MV-4-11 (cell line): Measurements from ENCODE around the gene DYRK3.

Experiments
- DNase-seq: peaks from one replicate; lab custom pipeline; 2025; lab: John Stamatoyannopoulos, UW

The DYRK3 gene

DNA sequence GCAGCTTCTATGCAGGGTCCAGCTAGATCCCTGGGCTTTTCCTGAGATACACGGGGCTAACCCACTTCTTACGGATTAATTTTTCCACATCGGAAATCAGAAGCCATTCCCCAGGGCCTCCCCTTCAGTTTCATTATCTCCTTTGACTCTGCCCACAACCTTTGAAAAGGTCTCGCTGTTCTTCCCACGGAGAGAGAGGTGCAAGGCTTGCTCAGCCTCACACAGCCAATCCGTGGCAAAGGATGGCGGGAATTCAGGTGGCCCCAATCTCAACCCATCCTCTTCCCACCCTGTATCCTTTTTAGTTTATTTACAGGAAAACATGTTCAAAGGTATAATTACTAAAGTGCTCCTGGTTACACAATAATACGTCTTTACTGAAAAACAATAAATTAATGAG is 48.7 kb downstream of the DYRK3 start:
- DNase-seq, result no peak

DNA sequence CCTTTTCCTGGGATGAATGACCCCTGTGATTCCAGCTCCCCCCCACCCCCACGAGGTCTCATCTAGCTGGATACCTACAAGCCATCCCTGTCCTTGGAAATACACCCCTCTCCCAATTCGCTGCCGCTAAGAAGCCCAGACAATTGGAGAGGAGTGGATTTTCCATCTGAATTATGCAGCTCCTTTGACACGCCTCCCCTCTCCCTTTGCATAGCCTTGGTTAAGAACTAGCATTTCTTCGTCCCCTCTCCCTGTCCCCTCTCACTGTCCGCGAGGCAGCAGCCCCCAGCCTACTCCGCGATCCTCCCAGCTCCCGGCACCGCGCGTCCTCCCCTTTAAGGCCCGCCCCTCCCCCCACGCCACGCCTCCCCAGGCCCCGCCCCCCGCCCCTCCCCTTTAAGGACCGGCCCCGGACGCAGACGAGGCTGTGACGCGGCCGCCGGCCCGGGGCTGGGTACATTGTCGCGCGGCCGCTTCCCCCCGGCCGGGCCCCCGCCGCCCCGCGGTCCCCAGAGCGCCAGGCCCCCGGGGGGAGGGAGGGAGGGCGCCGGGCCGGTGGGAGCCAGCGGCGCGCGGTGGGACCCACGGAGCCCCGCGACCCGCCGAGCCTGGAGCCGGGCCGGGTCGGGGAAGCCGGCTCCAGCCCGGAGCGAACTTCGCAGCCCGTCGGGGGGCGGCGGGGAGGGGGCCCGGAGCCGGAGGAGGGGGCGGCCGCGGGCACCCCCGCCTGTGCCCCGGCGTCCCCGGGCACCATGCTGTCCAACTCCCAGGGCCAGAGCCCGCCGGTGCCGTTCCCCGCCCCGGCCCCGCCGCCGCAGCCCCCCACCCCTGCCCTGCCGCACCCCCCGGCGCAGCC is 49.4 kb downstream of the DYRK3 start, which contains the start of gene MAPKAPK2:
TSS of gene MAPKAPK2 (plus strand) at position 428 of the 856 bp plus-strand sequence. CDS start at position 753, 325 bp downstream.
- DNase-seq, result peak; percentile 46

DNA sequence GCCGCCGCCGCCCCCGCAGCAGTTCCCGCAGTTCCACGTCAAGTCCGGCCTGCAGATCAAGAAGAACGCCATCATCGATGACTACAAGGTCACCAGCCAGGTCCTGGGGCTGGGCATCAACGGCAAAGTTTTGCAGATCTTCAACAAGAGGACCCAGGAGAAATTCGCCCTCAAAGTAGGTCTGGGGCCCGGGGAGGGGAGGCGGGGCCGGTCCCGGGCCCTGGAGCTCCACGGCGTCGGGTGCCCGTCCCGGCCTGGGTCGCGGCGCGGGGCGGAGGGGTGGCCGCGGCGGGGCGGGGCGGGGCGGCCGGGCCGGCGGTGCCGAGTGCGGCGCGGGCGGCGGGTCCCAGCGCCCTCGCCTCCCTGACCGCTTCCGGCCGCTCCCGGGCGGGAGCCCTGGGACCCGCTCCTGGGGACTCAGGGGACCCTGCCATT is 50.0 kb downstream of the DYRK3 start:
- no peak for DNase-seq

DNA sequence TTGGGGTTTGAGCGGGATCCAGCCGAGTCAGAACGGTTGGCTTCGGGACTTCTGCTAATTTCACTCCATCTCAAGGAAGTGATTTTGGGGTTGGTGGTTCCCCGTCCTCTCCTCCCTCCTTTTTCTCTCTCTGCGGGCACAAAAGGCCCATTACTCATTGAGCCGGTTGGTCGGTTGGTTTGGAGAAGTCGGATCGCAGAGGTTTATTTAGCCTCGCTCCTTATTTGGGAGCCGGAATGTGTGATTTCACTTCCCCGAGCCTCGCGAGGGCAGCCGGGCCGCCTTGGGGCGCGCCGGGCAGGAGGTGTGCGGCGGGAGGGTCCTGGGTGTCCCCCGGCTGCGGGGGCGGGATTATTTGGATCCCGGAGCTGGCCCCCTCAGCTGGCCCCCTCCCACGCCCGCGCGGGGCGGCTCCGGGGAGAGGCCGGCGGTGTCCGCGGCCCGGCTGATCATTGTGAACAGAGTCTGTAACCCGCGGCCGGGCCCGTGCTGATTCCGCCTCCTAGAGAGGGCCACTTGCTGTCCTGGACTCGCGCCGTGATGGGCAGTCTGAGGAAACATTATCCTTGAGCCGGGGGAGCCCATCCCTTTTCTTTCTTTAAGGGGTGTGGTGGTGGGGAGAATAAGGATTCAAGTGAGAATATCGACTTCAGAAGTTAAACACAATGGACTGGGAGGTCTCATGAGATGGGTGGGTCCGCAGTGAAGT is 50.6 kb downstream of the DYRK3 start:
- peak; percentile 95 for DNase-seq

DNA sequence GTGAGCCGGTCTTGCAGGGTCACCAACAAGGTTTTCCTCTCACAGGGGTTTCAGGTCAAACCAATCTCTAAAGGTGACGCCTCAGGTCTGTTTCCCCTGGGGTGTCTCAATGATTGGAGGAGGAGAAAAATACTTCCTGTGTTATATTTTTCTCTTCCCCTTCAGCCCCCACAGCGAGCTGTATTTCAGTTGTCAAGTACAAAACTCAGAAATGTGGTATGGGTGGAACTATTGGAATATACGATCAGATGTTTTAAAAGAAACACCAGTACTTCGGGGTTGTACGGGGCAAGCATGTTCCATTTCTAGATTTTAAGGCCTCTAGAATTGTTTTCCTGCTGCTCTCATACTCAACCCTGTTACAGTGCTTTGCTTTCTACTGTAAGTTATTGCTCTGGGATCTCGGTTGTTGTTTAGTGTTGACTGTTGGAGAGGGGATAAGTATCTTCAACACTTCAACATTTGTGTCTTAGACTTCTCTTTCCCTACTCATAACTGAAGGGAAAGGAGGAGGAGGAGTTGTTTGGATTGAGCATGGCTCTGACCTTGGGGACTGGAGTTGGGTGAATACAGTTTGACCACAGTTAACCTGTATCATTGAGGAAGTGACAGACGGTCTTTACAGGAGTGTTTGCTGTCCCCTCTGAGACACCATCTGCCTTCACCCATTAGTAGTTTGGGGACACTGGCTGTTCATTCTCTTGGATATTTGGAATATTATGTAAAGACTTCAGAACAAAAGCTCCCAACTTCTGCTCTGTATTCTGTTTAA is 51.3 kb downstream of the DYRK3 start:
- DNase-seq, result no peak

DNA sequence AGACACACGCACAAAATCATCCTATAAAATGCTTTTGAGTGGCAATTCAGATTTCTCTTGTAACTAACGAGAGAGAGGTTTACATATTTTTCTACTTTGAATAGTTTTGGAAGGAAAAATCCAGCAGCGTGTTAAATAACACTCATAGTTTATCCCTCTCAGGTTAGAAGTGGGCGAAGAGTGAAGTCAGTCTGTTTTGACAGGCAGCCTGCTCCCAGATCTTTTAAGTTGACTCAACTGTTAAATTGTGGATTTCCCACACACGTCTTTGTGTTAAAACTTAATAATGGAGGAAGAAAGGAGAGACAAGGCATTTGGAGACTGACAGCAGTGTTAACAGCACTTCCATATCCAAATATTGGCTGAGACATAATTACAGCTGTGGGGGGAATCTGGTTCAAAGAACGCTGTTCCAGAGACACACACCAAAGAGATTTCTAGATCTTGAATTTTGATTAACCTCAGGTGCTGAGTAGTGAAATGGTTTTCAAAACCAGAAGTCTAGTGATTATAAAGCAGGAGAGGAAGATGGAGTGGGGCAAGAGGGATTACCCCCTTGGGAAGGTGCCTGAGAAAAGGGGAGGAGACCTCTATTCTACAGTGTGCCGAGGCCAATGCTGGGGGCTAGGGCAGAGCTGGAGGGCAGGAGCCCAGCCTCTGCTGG is 52.0 kb downstream of the DYRK3 start:
- no peak for DNase-seq

DNA sequence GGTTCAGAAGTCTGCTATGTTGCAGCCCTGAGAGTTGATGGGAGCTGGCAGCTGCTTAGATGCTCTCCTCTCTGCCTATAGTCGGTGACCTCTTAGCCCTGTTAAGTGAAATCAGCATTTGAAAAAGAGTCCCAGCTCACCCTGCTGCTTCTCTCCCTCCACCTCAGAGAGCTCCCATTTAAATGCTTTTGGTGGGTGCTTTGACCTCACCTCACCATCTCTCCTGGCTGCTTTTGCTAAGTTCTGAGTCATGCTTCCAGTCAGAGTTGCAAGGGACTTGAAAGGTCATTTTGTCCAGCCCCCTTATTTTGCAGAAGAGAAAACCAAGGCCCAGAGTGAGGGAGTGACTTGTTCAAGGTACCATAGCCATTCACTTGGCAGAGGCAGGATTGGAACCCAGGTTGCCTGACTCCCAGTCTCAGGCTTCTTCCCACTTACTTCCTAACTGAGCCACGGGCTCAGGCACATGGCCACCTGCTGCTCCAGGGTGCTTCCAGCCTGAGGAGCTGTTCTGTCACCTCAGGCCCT is 52.6 kb downstream of the DYRK3 start:
- peak; percentile 20 for DNase-seq

DNA sequence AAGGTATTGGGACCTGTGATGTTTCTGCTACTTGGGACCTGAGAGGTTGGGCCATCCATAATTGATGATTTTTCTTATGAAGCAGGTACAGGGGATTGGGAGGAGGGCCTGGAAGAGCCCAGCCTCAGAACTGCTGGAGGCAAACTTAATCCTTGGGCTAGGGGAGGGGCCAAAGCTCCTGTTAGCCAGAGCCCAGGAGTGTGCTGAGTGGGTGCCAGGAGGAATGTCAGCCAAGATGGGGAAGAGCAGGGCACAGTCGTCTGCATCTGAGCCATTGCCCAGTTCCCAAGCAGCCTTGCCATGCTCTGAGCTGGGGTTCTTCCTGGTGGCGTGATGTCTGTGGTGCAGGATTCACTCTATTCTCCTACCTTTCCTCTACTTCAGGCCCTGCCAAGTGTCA is 55.2 kb downstream of the DYRK3 start:
- no peak for DNase-seq

DNA sequence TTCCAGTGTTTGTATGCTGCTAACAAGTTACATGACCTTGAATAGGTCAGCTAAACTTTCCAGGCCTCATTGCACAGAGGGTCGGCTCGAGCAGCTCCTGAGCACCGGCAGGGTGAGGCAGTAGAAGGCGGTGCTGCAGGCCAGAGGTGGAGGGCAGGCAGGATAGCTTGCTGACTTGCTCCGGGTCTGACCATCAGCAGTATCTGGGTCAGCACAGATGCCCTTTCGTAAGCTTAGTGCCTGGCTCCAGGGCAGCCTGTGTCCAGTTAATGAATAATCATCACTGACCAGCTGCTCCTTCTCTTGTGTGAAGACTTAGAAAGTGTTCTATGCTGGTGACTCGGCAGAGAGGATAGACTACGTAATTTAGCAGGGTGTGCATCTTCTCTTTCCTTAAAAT is 56.3 kb downstream of the DYRK3 start:
- no peak for DNase-seq

DNA sequence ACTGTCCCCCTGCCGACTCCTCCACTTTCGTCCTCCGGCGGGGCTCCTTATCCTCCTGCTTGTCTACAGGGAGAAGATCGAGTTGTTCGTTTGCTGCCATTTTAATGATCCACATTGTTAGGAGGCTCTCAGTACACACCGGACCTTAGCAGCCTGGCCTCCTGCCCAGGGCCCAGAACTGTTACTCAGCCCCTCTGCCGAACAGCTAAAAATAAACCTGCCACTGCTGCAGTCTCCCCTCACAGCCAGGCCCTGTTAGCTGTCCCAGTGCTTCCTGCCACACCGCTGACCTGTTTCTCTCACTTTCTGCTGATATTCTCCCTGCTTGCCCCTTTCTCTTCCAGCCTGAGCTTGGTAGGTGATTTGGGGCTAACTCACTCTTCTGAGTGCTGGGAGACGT is 57.7 kb downstream of the DYRK3 start:
- no peak for DNase-seq

DNA sequence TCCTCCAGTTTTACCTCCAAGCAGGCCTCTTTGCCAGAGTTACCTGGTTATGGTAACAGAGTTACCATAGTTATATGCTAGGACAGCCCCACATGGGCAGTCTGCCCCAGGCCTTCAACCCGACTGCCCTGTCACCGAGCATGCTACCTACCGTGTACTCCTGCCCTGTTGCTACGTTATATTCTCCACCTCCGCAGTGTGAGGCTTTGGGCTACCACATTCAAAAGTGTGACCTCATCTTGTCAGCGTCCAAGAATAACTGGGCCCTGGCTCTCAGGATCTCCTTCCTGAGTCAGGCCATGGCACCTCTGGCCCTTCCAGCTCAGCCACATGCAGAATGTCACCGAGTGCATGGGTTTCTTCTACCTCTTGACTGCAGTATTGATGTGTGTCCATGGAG is 58.3 kb downstream of the DYRK3 start:
- no peak for DNase-seq

DNA sequence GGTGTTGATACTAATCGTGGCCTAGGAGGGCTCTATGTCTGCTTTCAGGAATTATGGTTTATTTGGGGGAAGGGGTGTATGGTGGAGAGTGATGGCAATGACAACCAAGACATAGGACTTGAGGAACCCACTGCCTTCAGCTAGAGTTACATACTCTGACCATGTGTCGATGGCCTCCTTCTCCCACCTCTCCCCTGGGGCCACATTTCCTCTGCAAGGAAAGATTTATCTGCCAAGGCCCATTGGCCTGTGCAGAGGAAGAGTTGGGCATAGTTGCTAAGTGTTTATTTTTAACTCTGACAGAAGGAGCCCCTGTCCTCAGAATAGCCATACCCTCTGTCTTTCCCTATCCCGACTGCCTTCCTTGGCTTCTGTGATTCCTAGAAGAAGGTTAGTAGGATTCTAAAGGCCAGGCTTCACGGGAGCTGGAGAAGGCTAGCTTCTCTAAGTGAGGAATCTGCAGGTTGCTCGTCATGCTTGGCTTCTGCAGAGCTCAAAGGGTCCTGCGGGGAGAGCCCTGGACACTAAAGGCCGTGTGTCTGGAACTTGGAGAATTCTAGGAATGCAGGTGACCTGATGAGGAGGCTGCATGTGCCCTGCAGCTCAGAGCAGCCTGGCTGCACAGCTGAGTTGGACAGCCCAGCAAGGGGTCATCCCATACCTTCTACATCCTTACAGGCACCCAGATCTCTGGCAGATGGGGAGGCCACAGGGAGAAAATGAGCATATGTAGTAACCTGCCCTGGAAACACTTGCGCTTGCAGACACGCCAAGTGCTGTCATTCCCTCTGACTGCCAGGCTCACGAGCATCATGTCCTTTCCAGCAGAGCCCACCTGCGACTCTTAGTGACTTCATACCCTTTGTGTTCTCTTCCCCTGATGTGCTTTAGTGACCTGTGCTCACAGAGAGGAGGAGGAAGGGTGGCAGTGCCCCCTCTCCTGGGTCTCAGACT is 59.1 kb downstream of the DYRK3 start:
- no peak for DNase-seq

DNA sequence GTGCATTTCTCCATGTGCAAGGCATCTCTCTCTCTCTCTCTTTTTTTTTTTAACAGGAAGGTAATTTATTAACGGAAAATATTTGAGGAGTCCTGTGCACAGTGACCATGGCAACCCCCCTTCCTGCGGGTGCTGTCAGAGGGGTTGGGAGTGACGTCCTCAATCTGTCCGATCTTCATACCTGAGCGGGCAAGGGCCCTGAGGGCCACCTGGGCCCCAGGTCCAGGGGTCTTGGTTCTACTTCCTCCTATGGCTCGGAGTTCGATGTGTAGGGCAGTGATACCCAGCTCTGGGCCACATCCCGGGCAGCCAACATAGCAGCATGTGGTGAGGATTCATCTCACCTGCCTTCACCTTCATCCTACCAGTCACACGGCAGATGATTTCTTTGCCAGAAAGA is 60.4 kb downstream of the DYRK3 start:
- no peak for DNase-seq

DNA sequence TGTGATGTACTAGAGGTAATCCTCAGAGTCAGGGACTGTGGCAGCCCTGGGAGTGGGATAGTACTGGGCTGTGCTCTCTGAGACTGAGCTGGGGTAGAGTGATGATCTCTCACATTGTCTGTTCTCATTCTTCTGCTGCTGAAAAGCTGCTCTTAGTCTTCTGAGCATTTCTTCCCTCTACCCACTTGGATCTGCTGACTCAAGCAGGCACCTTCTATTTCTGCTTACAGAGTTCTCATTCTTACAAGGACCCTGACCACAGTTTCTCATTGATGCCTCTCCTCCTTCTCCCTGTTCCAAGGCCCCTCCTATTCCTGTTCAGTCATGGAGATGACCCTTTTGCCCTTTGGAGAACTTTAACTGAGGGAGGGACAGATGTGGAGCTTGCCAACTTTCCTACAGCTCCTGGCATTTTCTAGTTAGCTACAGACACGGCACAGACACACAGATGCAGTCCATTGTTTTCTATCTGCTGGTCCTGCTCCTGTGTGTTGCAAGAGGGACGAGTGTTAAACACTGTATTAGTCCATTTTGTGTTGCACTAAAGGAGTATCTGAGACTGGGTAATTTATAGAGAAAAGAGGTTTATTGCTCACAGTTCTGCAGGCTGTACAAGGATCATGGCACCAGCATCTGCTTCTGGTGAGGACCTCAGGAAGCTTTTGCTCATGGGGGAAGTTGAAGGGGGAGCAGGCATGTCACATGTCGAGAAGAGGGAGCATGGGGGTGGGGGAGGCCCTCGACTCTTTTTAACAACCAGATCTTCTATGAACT is 61.7 kb downstream of the DYRK3 start:
- no peak for DNase-seq

DNA sequence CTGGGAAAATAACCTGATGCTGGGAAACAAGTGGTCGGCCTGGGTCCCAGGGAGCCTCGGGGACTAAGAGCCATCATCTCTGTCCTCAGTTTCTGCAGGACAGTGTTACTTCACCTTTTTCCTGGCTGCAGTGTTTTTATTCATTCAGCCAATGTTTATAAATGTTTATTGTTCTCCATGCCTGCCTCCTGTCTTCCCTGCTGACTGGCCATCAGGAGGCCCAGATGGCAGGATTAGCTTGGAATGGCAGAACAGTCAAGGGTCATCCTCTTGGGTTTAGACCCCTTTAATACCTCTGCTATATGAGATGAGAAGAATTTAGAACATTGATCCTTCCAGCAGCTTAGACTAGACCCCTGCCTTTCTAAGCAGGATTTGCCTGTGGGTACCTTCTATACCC is 62.7 kb downstream of the DYRK3 start:
- DNase-seq, result no peak
